ENCODE data around the gene GPR132. TPM values are rescaled to one million over a fixed set of nuclear protein-coding genes. Genes with fewer than 3 reads are reported as not detected.

Gene GPR132
- total and polyA plus RNA-seq, 8 donors, result 0.61 to 10.4 (median 1.4) TPM

- intact Hi-C loops (cut with DNase I), result no loop called here
- H3K4me1 ChIP-seq, result peaks cover 5 to 32% of the 10 kb centered on the region in 2 donors
- no peak overlapping the region for H3K4me3 ChIP-seq
- TF ChIP-seq CTCF (IDR thresholded peaks at IDR 0.05), result no peak
- no peaks in the 10 kb centered on the region for H3K36me3 ChIP-seq
- H3K9me3 ChIP-seq, result no peaks in the 10 kb centered on the region
- H3K27ac ChIP-seq, result no peak overlapping the region
- DNase-seq, result peak in 3 of 4 donors; percentile 64 to 80 (median 80)
- peak; percentile 74 for ATAC-seq
- peaks cover 0 to 42% of the 10 kb centered on the region in 2 donors for H3K27me3 ChIP-seq
These were observed 10.4 kb upstream of the GPR132 start for GRCh38 chr14:105075379-105076295.

GRCh38 chr14:105074601-105075053, 9.4 kb upstream of the GPR132 start:
- no peak for ATAC-seq
- Histone ChIP-seq H3K4me1 (peaks cover 5 to 42% of the 10 kb centered on the region in 2 donors), H3K4me3 (no peak overlapping the region), H3K36me3 (no peaks in the 10 kb centered on the region), H3K9me3 (no peaks in the 10 kb centered on the region), H3K27ac (no peak overlapping the region), H3K27me3 (peaks cover 0 to 42% of the 10 kb centered on the region in 2 donors)
- intact Hi-C loops (cut with DNase I), result no loop called here
- peak in 1 of 4 donors; percentile 61 for DNase-seq
- TF ChIP-seq CTCF (IDR thresholded peaks at IDR 0.05), result no peak

- TF ChIP-seq CTCF (IDR thresholded peaks at IDR 0.05), result no peak
- ATAC-seq (no peak), DNase-seq (peak in 1 of 4 donors; percentile 71)
- Histone ChIP-seq H3K27me3 (peaks cover 0 to 42% of the 10 kb centered on the region in 2 donors), H3K4me1 (peaks cover 5 to 49% of the 10 kb centered on the region in 2 donors), H3K27ac (no peak overlapping the region), H3K4me3 (no peak overlapping the region), H3K9me3 (no peaks in the 10 kb centered on the region), H3K36me3 (no peaks in the 10 kb centered on the region)
- intact Hi-C loops (cut with DNase I), result no loop called here
These were observed 8.7 kb upstream of the GPR132 start for GRCh38 chr14:105073720-105074600.

- TF ChIP-seq CTCF (IDR thresholded peaks at IDR 0.05), result no peak
- Histone ChIP-seq H3K27ac (no peak overlapping the region), H3K9me3 (no peaks in the 10 kb centered on the region), H3K36me3 (no peaks in the 10 kb centered on the region), H3K27me3 (peaks cover 0 to 42% of the 10 kb centered on the region in 2 donors), H3K4me1 (peaks cover 5 to 53% of the 10 kb centered on the region in 2 donors), H3K4me3 (no peak overlapping the region)
- DNase-seq (peak in 1 of 4 donors; percentile 67), ATAC-seq (no peak)
- intact Hi-C loops (cut with DNase I), result no loop called here
These were observed 7.9 kb upstream of the GPR132 start for GRCh38 chr14:105072892-105073719.

Data from left lung (tissue), 10 donors.